Measurements from ENCODE around the gene OTX2. TPM values are rescaled to one million over a fixed set of nuclear protein-coding genes. Genes with fewer than 3 reads are reported as not detected.

OTX2 gene
- polyA plus RNA-seq, 1 donor from 2014 or later = not detected

DNA sequence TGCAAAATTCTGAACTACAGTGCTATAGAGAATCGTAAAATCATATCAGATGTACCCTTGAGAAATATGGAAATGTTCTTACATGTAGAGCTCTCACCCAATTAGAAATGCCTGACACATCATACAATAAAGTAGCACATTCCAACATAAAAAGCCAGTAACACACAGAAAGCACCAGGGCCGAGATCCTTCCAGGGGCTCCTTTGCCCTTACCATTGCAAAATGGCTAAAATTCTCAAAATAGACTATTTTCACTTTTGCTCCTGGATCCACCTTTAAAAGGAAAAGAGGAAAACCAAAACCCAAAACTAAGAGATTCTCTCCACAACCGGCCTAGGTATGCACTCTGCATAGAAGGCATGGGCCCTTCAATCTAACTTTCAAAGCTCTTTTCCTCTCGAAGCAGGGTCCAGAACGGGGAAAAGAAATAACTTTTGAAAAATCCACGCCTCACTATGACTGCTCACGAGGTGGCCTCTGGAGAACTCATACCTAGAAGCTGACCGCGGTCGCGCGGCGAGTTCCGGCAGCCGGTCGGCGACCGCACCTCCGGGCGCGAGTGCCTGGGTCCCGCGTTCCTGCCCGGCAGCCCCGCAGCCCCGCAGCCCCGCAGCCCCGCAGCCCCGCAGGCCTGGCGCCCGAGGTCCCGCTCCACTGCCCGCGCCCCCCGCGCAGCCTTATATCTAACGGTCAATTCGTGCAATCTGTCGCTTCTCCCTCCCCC lies 2.7 kb downstream of the OTX2 start:
- Mint-ChIP-seq H3K36me3 (peaks cover 2% of the 10 kb centered on the region), H3K27me3 (peaks cover 74% of the 10 kb centered on the region), H3K27ac (peak overlapping the region in 2 of 3 donors; percentile 5 to 32), H3K4me1 (peaks cover 4 to 19% (median 9%) of the 10 kb centered on the region in 3 donors), H3K4me3 (peak overlapping the region in 1 of 4 donors; percentile 6), H3K9me3 (peaks cover 0 to 8% (median 3%) of the 10 kb centered on the region in 3 donors)

- Mint-ChIP-seq H3K27ac (peak overlapping the region in 1 of 3 donors; percentile 2), H3K9me3 (peaks cover 0 to 10% (median 4%) of the 10 kb centered on the region in 3 donors), H3K4me1 (peaks cover 4 to 19% (median 9%) of the 10 kb centered on the region in 3 donors), H3K36me3 (peaks cover 2% of the 10 kb centered on the region), H3K4me3 (peak overlapping the region in 1 of 4 donors; percentile 32), H3K27me3 (peaks cover 74% of the 10 kb centered on the region)
Observed at GRCh38 chr14:56806760-56807159, 3.5 kb downstream of the OTX2 start.

DNA sequence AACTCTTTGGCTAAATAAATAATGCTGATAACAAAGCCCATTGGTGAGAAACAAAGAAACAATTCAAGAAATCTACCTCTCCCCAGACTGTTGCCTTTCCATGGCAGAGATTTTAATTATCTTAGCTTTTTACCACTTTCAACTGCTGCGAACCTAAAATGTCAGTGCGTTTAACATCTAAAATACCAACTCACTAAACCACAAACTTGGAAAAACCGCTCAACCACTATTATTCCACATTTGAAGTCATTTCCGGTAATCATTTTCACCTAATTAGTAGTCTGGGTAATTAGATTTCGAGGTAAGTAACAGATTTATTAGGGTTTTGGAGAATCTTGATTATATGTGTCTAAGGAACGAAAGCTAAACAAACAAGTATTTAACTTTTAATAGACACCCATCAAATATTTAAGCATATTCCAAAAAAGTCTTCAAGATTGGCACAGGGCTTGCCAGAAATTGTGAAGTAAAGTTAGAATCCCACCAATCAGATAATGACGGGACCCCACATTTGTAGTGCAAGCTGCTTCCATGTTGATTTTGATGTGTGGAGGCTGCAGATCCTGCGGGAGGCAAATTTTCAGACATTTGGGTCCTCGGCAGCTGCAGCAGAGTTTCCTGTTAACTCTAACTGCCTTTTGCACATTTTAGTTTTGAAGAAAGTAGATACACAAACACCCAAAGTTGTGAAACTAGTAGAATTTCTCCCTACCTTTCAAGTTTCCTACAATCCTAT lies 4.1 kb downstream of the OTX2 start:
- Mint-ChIP-seq H3K27me3 (peaks cover 77% of the 10 kb centered on the region), H3K4me1 (peaks cover 4 to 19% (median 9%) of the 10 kb centered on the region in 3 donors), H3K27ac (peak overlapping the region in 2 of 3 donors; percentile 2), H3K9me3 (peaks cover 0 to 10% (median 4%) of the 10 kb centered on the region in 3 donors), H3K4me3 (peak overlapping the region in 1 of 4 donors; percentile 32), H3K36me3 (peaks cover 2% of the 10 kb centered on the region)

GRCh38 chr14:56805201-56805991 lies 4.9 kb downstream of the OTX2 start:
- H3K9me3 Mint-ChIP-seq = peaks cover 0 to 10% (median 4%) of the 10 kb centered on the region in 3 donors
- H3K27me3 Mint-ChIP-seq = peaks cover 76% of the 10 kb centered on the region

GRCh38 chr14:56803816-56804535 lies 6.3 kb downstream of the OTX2 start:
- Mint-ChIP-seq H3K9me3 (peaks cover 0 to 10% (median 2%) of the 10 kb centered on the region in 3 donors), H3K4me3 (peak overlapping the region in 1 of 4 donors; percentile 9), H3K4me1 (peaks cover 0 to 14% (median 5%) of the 10 kb centered on the region in 3 donors), H3K36me3 (peaks cover 2% of the 10 kb centered on the region), H3K27ac (peak overlapping the region in 1 of 3 donors; percentile 45), H3K27me3 (peaks cover 73% of the 10 kb centered on the region)

More at GRCh38 chr14:56805201-56805991, 4.9 kb downstream of the OTX2 start:
- H3K4me1 Mint-ChIP-seq = peaks cover 0 to 18% (median 5%) of the 10 kb centered on the region in 3 donors
- no peak overlapping the region for H3K4me3 Mint-ChIP-seq
- H3K36me3 Mint-ChIP-seq = peaks cover 2% of the 10 kb centered on the region
- H3K27ac Mint-ChIP-seq = peak overlapping the region in 2 of 3 donors; percentile 13 to 45

GRCh38 chr14:56801920-56802319 lies 8.4 kb downstream of the OTX2 start:
- Mint-ChIP-seq H3K9me3 (peaks cover 0 to 6% (median 2%) of the 10 kb centered on the region in 3 donors), H3K4me3 (no peak overlapping the region), H3K27ac (no peak overlapping the region), H3K36me3 (no peaks in the 10 kb centered on the region), H3K27me3 (peaks cover 69% of the 10 kb centered on the region), H3K4me1 (peaks cover 3 to 10% (median 6%) of the 10 kb centered on the region in 3 donors)

- Mint-ChIP-seq H3K4me3 (peak overlapping the region in 1 of 4 donors; percentile 32), H3K27me3 (peaks cover 67% of the 10 kb centered on the region), H3K36me3 (no peaks in the 10 kb centered on the region), H3K4me1 (peaks cover 0 to 10% (median 7%) of the 10 kb centered on the region in 3 donors), H3K9me3 (peaks cover 0 to 6% (median 2%) of the 10 kb centered on the region in 3 donors), H3K27ac (no peak overlapping the region)
Observed at GRCh38 chr14:56799343-56799645, 11.0 kb downstream of the OTX2 start.

GRCh38 chr14:56798447-56799342 lies 11.6 kb downstream of the OTX2 start:
- H3K9me3 Mint-ChIP-seq = peaks cover 0 to 6% (median 2%) of the 10 kb centered on the region in 3 donors
- H3K4me1 Mint-ChIP-seq = peaks cover 0 to 10% (median 7%) of the 10 kb centered on the region in 3 donors
- H3K27ac Mint-ChIP-seq = no peak overlapping the region
- H3K36me3 Mint-ChIP-seq = no peaks in the 10 kb centered on the region
- H3K4me3 Mint-ChIP-seq = peak overlapping the region in 1 of 4 donors; percentile 32
- H3K27me3 Mint-ChIP-seq = peaks cover 64% of the 10 kb centered on the region

- Mint-ChIP-seq H3K36me3 (no peaks in the 10 kb centered on the region), H3K27ac (no peak overlapping the region), H3K9me3 (peaks cover 0 to 6% (median 2%) of the 10 kb centered on the region in 3 donors), H3K4me1 (peaks cover 0 to 10% (median 7%) of the 10 kb centered on the region in 3 donors), H3K4me3 (peak overlapping the region in 2 of 4 donors; percentile 35 to 66), H3K27me3 (peaks cover 63% of the 10 kb centered on the region)
Observed at GRCh38 chr14:56797569-56798446, 12.5 kb downstream of the OTX2 start.

- H3K27ac Mint-ChIP-seq = peak overlapping the region in 1 of 3 donors; percentile 47
- H3K4me3 Mint-ChIP-seq = peak overlapping the region; percentile 27 to 66 (median 44)
- peaks cover 58% of the 10 kb centered on the region for H3K27me3 Mint-ChIP-seq
- H3K9me3 Mint-ChIP-seq = peaks cover 0 to 4% (median 0%) of the 10 kb centered on the region in 3 donors
- peaks cover 0 to 10% (median 7%) of the 10 kb centered on the region in 3 donors for H3K4me1 Mint-ChIP-seq
- H3K36me3 Mint-ChIP-seq = no peaks in the 10 kb centered on the region
Observed at GRCh38 chr14:56797003-56797568, 13.2 kb downstream of the OTX2 start.

DNA sequence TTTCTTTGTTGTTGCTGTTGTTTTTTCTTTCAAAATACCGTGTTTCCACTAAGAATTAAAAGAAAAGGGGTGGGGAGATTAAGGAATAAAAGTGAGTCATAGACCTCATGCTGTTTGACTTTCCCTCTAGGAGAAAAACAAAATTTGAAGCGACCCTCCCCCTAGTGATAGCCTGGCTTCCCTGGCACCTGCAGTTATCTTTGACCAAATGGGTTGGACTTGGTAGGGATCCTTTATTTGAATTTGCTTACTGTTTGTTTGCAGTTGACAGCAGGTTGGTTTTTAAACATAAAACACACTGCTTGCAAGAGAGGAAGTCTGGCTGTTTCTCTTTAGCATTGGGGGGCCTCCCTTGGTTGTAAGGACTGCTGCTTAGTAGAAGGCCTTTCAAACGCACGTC lies 14.0 kb downstream of the OTX2 start:
- Mint-ChIP-seq H3K27ac (no peak overlapping the region), H3K4me1 (peaks cover 0 to 10% (median 7%) of the 10 kb centered on the region in 3 donors), H3K9me3 (peaks cover 0 to 4% (median 0%) of the 10 kb centered on the region in 3 donors), H3K36me3 (peaks cover 2% of the 10 kb centered on the region), H3K27me3 (peaks cover 59% of the 10 kb centered on the region), H3K4me3 (peak overlapping the region in 3 of 4 donors; percentile 12 to 35 (median 34))

GRCh38 chr14:56795284-56795622 lies 15.0 kb downstream of the OTX2 start:
- Mint-ChIP-seq H3K4me3 (peak overlapping the region in 1 of 4 donors; percentile 68), H3K9me3 (peaks cover 0 to 5% (median 0%) of the 10 kb centered on the region in 3 donors), H3K27ac (no peak overlapping the region)

More at GRCh38 chr14:56795284-56795622, 15.0 kb downstream of the OTX2 start:
- Mint-ChIP-seq H3K36me3 (peaks cover 2% of the 10 kb centered on the region), H3K27me3 (peaks cover 51% of the 10 kb centered on the region), H3K4me1 (peaks cover 0 to 10% (median 7%) of the 10 kb centered on the region in 3 donors)

Measured in IgD-negative memory B cell (primary cell).